ENCODE results near the gene PIK3R3. TPM values are rescaled to one million over a fixed set of nuclear protein-coding genes. Genes with fewer than 3 reads are reported as not detected.

The PIK3R3 gene
- total and polyA plus RNA-seq, 2 experiments from 2014 or later, result 6.4 to 11.5 TPM

GRCh38 chr1:46053734-46054133 lies 78.7 kb downstream of the PIK3R3 start:
- no peak for DNase-seq (ENCODE audit: low read depth in 1 of 2, low spot score in 1 of 2)
- TF ChIP-seq CTCF (IDR thresholded peaks at IDR 0.05; ENCODE audit: low read depth, low read length), result no peak
- H3K27ac ChIP-seq, result no peak overlapping the region
- no peak overlapping the region for H3K4me3 ChIP-seq
- no peaks in the 10 kb centered on the region for H3K9me3 ChIP-seq (ENCODE audit: low read depth)
- H3K36me3 ChIP-seq, result no peaks in the 10 kb centered on the region
- H3K27me3 ChIP-seq, result no peaks in the 10 kb centered on the region
- peaks cover 4% of the 10 kb centered on the region for H3K4me1 ChIP-seq (ENCODE audit: low read depth)

GRCh38 chr1:46044116-46044515 lies 88.3 kb downstream of the PIK3R3 start:
- TF ChIP-seq CTCF (IDR thresholded peaks at IDR 0.05; ENCODE audit: low read depth, low read length), result no peak
- Histone ChIP-seq H3K4me1 (ENCODE audit: low read depth) (peaks cover 6% of the 10 kb centered on the region), H3K36me3 (peaks cover 8% of the 10 kb centered on the region), H3K9me3 (ENCODE audit: low read depth) (no peaks in the 10 kb centered on the region), H3K4me3 (no peak overlapping the region), H3K27me3 (no peaks in the 10 kb centered on the region), H3K27ac (no peak overlapping the region)
- no peak for DNase-seq (ENCODE audit: low read depth in 1 of 2, low spot score in 1 of 2)

GRCh38 chr1:46043458-46044017 lies 88.9 kb downstream of the PIK3R3 start:
- H3K36me3 ChIP-seq, result peaks cover 8% of the 10 kb centered on the region
- DNase-seq (ENCODE audit: low read depth in 1 of 2, low spot score in 1 of 2), result no peak
- H3K9me3 ChIP-seq (ENCODE audit: low read depth), result no peaks in the 10 kb centered on the region
- H3K27me3 ChIP-seq, result no peaks in the 10 kb centered on the region
- H3K4me3 ChIP-seq, result no peak overlapping the region
- no peak for TF ChIP-seq CTCF (IDR thresholded peaks at IDR 0.05; ENCODE audit: low read depth, low read length)
- peaks cover under 1% of the 10 kb centered on the region for H3K4me1 ChIP-seq (ENCODE audit: low read depth)
- H3K27ac ChIP-seq, result no peak overlapping the region

- no peaks in the 10 kb centered on the region for H3K27me3 ChIP-seq
- peaks cover 8% of the 10 kb centered on the region for H3K36me3 ChIP-seq
- H3K4me1 ChIP-seq (ENCODE audit: low read depth), result no peaks in the 10 kb centered on the region
- no peak for TF ChIP-seq CTCF (IDR thresholded peaks at IDR 0.05; ENCODE audit: low read depth, low read length)
- H3K9me3 ChIP-seq (ENCODE audit: low read depth), result no peaks in the 10 kb centered on the region
- no peak overlapping the region for H3K4me3 ChIP-seq
- no peak for DNase-seq (ENCODE audit: low read depth in 1 of 2, low spot score in 1 of 2)
- no peak overlapping the region for H3K27ac ChIP-seq
These were observed 90.5 kb downstream of the PIK3R3 start for GRCh38 chr1:46041974-46042373.

GRCh38 chr1:46041551-46041950 lies 90.9 kb downstream of the PIK3R3 start:
- Histone ChIP-seq H3K9me3 (ENCODE audit: low read depth) (no peaks in the 10 kb centered on the region), H3K4me1 (ENCODE audit: low read depth) (no peaks in the 10 kb centered on the region), H3K4me3 (no peak overlapping the region), H3K36me3 (peaks cover 8% of the 10 kb centered on the region), H3K27me3 (no peaks in the 10 kb centered on the region), H3K27ac (no peak overlapping the region)
- no peak for TF ChIP-seq CTCF (IDR thresholded peaks at IDR 0.05; ENCODE audit: low read depth, low read length)
- no peak for DNase-seq (ENCODE audit: low read depth in 1 of 2, low spot score in 1 of 2)

All from cardiac muscle cell (in vitro differentiated cells and primary cell).